HG03457 (cell line): ENCODE data around the gene LGALS7.
"Not testable (repeated sequence)": the region's sequence is repeated elsewhere in the genome, so short reads cannot be mapped to it uniquely, and the experiment has no call there.

Experiments used
- ATAC-seq: cut with Tn5 transposase; IDR thresholded peaks from one replicate; pipeline ENCODE4 v1.9.1; 2021; ENCODE audit warnings: moderate number of reproducible peaks; ENCODE audit not compliant: unreplicated experiment

The LGALS7 gene

DNA sequence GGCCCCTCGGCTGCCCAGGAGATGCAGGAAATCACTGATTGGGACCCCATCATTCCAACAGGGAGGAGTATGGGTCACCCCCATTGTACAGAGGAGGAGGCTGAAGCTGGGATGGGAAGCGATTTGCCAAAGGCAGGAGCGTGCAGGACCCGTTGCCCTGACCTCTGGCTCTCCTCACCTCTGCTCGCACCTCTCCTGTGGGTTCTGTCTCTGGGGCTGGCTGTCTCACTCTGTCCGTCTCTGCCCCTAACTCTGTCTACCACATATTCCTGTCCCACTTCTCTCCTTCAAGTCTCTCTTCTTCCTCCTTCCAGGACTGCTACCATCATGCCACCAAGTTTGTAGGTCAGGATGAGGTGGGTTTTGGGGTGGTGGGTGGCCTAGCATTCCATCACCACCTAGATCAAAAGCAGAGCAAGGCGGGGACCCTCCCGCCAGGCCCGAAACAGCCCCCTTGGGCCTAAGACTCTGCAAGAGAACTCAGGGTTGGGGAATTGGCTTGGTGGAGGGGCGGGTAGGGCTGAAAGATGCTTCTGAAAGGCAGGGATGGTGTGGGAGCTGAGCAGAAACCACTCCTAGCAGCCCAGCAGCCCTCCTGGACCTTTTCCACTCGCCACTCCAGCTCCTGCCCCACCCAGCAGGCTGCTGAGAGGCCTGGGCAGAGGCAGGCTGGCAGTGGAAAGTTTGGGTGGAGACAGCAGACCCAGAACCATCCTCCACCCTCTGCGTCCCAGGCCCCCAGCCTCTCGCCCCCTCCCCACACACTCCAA, 1.0 kb upstream of the LGALS7 start:
- no peak for ATAC-seq

DNA sequence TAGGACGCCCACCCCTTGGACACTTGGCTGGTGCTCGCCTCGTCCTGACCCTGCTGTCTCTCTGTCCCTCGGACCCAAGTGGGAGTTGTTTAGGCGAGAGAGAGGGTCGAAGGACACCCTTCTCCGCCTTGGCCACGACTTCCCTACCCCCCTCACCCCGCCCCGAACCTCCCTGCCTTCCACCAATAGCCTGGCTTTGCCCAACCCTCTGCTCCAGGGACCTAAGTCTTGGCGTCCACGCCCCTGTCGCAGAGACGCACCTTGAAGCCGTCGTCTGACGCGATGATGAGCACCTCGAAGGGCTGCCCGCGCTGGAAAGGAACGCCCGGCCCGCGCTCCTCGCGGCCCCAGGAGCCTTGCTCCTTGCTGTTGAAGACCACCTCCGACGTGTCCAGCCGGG, 1.7 kb downstream of the LGALS7 start:
- not testable (repeated sequence) for ATAC-seq

DNA sequence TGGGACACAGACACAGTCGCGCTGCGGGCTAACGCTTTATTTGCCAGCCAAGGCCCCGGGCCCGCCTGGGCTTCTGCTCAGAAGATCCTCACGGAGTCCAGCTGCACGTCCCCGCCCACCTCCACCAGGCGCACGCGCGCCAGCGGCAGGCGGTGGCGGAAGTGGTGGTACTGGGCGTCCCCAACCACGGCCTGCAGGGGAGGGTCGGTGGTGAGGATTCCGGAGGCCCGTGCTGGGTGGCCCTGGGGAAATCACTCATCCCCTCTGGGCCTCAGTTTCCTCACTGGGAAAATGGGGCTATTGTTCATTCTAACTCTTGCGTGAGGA, 2.4 kb downstream of the LGALS7 start:
- ATAC-seq, result not testable (repeated sequence)

DNA sequence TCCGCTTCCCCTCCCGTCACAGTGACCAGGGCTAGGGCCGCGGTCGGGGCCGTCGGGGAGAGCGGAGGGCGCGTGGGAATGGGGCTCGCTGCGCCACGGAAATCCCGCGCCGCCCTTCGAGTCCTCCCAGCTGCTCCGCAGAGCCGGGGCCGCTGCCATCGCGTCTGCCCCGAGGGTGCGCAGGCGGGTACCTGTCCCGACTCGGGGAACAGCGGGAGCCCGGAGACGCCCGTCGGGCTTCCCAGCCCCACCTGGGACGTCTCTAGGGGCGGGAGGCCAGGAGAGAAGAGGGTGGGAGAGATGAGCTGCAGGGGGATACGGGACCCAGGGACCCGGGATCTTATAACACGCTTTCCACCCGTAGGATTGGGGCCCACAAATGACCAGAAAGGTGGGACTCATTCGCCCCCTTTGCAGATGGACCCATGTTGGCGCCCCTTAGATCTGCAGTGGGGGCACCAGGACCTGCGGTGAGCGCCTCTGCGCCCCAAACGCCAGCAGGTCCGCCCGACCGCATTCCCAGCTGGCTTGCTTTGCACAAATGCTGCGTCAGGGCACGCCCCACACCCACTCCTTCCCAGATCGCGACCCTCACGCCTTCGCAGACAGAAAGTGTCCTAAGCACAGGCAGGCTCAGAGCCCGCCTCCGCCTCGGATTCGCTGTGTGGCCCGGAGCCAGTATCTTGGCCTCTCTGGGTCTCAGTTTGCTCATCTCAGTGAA, 2.9 kb downstream of the LGALS7 start:
- ATAC-seq, result not testable (repeated sequence)

DNA sequence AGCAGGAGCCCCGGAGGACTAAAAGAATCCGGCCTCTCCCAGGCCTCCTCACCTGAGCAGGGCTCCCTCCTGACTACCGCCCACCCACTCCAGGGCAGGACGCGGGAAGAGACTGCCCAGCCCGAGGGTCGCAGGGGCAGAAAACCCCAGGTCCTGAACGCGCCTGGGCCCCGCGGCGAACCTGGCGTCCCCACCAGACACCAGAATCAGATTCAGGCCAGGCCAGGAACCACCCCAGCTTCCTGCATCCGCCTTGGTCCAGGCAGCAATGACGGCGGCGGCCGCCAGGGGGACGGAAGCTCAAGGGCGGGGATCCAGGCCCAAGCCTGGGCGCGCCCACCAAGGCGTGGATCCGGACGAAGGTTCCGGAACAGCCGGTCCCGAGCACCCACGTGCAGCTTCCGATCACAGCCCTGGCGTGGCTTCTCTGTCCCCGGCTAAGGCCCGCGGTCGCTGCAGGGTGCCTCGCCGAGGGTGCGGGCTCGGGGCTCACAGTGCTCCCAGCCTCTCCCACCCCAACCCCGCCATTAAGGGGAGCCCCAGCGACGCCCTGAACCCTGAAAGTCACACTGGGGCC, 3.6 kb downstream of the LGALS7 start:
- ATAC-seq, result no peak

DNA sequence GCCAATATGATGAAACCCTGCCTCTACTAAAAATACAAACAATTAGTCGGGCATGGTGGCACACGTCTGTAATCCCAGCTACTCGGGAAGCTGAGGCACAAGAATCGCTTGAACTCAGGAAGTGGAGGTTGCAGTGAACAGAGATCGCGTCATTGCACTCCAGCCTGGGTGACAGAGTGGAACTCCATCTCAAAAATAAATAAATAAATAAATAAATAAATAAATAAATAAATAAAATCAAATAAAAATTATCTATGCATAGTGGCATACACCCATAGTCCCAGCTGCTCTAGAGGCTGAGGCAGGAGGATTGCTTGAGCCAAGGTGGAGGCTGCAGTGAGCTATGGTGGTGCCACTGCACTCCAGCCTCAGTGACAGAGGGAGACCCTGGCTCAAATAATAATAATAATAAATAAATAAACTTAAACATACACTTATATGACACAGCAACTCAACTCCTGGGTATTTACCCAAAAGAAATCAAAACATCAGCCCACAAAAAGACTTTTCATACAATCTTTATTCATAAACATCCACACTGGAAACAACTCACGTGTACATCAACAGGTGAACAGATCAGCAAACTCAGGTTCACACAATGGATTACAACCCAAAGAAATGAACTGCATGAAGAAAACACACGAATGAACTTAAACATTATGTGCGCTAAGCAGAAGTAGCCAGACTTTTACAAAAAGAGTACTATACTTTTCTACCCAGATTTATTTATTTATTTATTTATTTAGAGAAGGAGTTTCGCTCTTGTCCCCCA, 6.9 kb downstream of the LGALS7 start:
- no peak for ATAC-seq

DNA sequence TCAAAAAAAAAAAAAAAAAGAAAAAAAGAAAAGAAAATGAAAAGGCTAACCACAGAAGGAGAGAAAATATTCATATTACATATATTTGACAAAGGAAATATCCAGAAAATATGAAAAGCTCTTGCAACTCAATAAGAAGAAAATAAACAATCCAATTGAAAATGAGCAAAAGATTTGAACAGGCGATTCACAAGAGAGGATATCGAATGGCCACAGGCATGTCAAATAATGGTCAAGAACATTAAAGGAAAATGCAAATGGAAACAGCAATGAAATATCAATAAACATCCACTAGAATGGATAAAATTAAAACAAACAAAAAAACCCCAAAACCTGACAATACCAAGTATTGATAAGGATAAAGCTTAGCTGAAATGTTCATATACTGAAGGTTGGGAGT, 8.1 kb downstream of the LGALS7 start:
- no peak for ATAC-seq

DNA sequence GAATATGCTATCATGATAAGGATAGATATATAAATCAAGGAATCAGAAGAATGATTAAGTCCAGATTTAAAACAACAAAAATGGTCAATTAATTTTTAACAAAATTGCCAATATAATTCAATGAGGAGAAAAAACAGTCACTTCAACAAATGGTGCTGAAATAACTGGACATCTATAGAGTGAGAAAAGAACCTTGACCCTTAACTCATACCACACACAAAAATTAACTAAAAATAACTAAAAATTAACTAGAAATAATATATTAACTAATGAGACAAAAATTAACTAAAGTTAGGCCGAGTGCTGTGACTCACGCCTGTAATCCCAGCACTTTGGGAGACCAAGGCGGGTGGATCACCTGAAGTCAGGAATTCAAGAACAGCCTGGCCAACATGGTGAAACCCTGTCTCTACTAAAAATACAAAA, 9.5 kb downstream of the LGALS7 start:
- ATAC-seq, result no peak

DNA sequence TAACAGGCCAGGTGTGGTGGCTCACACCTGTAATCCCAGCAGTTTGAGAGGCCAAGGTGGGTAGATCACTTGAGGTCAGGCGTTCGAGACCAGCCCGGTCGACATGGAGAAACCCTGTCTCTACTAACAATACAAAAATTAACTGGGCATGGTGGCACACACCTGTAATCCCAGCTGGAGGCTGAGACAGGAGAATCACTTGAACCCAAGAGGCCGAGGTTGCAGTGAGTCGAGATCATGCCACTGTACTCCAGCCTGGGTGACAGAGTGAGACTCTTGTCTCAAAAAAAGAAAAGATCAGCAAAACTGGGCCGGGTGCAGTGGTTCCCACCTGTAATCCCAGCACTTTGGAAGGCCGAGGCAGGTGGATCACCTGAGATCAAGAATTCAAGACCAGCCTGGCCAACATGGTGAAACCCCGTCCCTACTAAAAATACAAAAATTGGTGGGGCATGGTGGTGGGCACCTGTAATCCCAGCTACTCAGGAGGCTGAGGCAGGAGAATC, 11.4 kb downstream of the LGALS7 start:
- not testable (repeated sequence) for ATAC-seq

DNA sequence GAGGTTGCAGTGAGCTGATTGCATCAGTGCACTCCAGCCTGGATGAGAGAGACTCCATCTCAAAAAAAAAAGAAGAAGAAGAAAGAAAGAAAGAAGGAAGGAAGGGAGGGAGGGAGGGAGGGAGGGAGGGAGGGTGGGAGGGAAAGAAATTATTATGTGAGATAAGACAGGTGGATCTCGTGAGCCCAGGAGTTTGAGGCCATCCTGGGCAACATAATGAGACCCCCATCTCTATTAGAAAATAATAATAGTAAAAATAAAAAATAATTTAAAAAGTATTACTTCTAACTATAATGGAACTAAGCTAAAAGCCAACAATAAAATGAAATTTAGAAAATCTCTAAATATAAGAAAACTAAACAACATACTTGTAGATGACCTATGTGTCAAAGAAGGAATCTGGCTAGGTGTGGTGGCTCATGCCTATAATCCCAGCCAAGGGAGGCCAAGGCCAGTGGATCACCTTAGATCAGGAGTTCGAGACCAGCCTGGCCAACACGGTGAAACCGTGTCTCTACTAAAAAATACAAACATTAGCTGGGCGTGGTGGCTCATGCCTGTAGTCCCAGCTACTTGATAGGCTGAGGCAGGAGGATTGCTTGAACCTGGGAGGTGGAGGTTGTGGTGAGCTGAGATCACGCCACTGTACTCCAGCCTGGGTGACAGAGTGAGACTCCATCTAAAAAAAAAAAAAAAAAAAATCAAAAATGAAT, 12.4 kb downstream of the LGALS7 start:
- ATAC-seq, result not testable (repeated sequence)

DNA sequence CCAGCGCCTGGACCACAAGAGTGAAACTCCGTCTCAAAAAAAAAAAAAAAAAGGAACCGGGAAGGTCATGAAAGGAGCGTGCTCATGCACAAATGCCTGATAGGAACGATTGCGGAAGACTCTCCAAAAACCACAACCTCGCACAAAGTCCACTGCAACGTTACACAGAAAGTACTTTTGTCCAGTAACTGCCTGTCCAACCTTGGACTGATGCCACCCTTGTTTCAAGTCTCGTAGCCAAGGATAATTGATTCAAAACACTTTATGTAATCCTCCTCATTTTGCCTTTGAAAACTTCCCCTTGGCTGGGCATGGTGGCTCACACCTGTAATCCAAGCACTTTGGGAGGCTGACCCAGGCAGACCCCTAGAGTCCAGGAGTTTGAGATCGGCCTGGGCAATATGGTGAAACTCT, 13.7 kb downstream of the LGALS7 start:
- ATAC-seq, result no peak

DNA sequence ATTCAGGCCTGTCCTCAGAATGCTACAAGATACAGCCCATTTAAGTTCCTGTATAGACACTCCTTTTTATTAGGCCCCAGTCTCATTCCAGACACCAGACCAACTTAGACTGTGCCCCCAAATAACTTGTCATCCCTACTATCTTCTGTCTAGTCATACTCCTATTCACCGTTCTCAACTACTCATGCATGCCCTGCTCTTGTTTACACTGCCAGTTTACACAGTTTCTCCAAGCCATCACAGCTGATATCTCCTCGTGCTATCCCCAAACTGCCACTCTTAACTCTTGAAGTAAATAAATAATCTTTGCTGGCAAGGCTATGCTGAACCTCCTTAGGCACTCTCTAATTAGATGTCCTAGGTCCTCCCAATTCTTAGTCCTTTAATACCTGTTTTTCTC, 19.1 kb downstream of the LGALS7 start:
- not testable (repeated sequence) for ATAC-seq

DNA sequence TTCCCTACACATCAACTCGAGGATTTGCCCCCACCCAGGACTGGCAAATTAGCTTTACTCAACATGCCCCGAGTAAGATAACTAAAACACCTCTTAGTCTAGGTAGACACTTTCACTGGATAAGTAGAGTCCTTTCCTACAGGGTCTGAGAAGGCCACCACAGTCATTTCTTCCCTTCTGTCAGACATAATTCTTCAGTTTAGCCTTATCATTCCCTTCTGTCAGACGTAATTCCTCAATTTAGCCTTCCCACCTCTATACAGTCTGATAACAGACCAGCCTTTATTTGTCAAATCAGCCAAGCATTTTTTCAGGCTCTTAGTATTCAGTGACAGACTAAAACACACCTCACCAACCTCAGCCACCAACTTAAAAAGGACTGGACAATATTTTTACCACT, 19.5 kb downstream of the LGALS7 start:
- ATAC-seq, result not testable (repeated sequence)

DNA sequence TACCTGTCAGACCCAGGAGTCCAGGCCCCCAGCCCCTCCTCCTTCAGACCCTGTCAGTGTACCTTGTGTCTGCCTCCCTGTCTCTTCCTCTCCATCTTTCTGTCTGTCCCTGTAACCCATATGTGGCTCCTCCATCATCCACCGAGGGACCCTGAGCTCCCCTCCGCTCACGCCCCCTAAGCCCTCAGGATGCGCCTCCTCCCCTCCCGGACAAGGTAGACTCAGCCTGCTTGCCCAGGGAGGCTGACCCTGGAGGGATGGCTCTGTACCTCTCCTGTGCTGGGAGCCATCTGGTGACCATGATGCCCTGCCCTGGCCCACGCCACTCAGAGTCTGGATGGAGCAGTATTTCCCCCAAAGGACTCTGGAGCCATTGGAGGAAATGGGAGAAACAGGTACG, 28.0 kb downstream of the LGALS7 start:
- ATAC-seq, result no peak

DNA sequence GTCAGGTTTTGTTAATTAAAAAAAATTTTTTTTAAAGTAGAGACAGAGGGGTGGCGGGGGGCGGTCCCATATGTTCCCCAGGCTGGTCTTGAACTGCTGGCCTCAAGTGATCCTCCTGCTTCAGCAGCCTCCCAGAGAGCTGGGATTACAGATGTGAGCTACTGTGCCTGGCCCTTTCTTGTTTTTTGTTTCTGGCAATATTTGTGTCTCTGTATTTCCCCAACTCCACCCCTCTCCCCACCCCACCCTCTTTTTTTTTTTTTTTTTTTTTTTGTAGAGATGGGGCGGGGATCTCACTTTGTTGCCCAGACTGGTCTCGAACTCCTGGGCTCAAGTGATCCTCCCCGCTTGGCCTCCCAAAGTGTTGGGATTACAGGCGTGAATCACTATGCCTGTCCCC, 28.4 kb downstream of the LGALS7 start:
- no peak for ATAC-seq

DNA sequence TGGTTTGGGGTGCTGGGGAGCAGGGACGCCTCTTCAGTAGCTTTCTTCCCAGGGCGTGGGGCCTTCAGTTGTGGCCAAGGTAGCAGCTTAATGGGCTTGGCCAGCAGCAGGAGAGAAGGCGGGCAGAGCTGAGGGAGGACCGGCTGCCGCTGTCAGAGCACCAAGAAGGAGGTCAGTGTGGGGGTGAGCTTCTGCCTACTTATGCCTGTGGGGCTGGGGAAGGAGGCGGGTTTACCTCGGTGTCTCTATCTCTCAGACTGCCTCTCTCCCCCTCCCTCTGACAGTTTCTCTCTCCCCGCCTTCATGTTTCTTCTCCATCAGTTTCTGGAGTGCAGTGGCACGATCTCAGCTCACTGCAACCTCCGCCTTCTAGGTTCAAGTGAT, 29.0 kb downstream of the LGALS7 start, which contains the start of gene CAPN12:
CAPN12 (minus strand) TSS at position 177 of the 384 bp plus-strand sequence. CDS start 309 bp downstream, outside the sequence.
- ATAC-seq, result no peak

DNA sequence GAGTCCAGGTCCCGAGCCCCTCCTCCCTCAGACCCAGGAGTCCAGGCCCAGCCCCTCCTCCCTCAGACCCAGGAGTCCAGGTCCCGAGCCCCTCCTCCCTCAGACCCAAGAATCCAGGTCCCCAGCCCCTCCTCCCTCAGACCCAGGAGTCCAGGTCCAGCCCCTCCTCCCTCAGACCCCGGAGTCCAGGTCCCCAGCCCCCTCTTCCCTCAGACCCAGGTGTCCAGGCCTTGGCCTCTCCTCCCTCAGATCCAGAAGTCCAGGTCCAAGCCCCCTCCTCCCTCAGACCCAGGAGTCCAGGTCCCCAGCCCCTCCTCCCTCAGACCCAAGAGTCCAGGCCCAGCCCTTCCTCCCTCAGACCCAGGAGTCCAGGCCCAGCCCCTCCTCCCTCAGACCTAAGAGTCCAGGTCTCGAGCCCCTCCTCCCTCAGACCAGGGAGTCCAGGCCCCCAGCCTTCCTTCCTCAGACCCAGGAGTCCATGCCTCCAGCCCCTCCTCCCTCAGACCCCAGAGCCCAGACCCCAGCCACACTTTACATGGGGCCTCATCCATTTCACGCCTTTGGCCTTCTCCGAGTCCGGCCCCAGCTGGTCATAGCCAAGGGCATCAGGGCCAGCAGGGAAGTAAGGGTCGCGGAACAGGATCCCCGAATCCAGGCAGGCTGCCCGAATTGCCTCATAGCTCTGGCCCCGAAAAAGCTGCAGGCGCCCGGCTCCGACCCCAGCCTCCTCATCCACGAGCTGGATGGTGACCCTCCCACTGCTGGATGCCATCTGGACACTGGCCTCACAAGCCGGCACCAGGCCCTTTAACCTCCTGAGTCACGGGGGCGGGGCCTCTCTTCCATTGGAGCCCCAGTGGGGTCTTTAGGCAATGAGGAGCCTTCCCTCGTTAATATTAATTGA, 29.7 kb downstream of the LGALS7 start:
- ATAC-seq, result no peak

DNA sequence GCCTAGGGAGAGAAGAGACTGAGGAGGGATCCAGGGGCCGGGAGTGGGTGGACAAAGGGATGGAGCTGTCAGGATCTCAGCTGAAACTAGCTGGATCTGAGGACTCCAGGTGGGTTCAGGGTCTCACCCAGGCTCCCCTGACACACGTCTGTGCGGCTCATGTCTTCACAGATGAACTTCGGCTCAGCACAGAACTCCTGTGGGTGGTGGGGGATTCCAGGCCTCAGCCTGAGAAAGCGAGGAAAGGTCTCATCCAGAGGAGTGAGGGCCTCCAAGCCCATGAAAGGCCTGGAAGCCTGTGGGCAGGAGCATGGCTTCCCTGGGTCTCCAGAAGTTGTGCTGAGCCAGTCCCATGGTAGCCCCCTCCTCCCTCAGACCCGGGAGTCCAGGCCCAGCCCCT, 30.4 kb downstream of the LGALS7 start:
- ATAC-seq, result no peak

DNA sequence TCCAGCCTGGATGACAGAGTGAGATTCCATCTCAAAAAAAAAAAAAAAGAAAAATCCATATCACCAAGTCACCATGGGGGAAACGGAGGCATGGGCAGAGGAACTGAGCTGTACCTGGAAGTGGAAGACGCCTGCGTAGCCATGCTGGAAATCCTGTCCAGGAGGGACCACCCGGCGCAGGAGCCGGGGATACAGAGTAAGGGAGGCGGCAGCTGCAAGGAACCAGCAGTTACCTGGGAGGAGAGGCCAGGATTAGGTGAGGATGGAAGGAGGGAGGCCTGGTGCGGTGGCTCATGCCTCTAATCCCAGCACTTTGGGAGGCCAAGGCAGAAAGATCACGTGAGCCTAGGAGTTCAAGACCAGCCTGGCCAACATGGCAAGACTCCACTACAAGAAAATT, 31.0 kb downstream of the LGALS7 start:
- no peak for ATAC-seq
